DLD1 (cell line): Measurements from ENCODE around the gene IRF1.
"Not testable (repeated sequence)": the region's sequence is repeated elsewhere in the genome, so short reads cannot be mapped to it uniquely, and the experiment has no call there.

Experiments used
- in situ Hi-C: cut with HindIII; loops from 2 replicates; pipeline ENCODE4 v1.10.0; 2017; ENCODE audit warnings: low sequenced_read_pairs

The IRF1 gene

GRCh38 chr5:132490484-132491367, at the start of gene IRF1:
IRF1 (minus strand) TSS chr5:132490773; CDS start chr5:132489478, 1,295 bp downstream.
- in situ Hi-C loops = loop anchor here (25.0 kb wide), 1 partner anchor 103 kb away; no protein-coding TSS in a partner anchor

- in situ Hi-C loops = no loop called here
These were observed 49.6 kb upstream of the IRF1 start for GRCh38 chr5:132540149-132540548.

GRCh38 chr5:132539716-132540115, 49.1 kb upstream of the IRF1 start:
- in situ Hi-C loops = no loop called here

GRCh38 chr5:132530946-132531345, 40.4 kb upstream of the IRF1 start:
- in situ Hi-C loops = no loop called here

DNA sequence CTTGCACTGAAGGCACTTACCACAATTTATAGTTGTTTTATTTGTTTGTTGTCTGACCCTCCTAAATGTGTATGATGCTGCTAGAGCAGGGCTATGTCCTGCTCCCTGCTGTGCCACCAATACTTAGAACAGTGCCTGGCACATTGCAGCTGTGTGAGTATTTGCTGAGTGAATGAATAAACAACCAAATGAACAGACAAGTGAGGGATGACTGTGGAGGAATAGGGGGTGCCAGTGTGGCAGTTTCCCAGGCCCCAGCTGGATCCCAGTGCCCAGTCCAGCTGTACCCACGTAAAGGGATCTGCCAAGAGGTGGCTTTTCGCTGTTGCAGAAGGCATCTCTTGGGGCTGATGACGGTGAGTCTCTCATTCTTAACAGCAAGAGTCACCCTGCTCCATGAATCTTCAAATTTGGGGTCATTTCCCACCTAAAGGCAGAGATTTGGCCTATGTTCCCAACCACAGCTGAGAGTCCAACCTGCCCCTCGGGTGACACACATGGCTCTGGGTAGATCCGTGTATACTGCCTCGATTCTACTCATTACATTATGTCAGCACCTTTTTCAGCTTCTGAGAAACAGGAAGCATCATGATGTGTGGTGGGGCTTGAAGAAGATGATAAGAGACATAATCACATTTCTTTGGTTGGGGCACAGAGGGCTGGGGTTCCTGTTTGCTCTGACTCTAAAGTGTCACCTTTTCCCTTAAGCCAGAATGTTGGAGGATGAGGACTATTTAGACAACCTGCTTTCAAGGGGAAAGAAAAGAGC, 38.5 kb upstream of the IRF1 start:
- in situ Hi-C loops = no loop called here

- in situ Hi-C loops = no loop called here
These were observed 37.4 kb upstream of the IRF1 start for GRCh38 chr5:132528021-132528420.

GRCh38 chr5:132526974-132527564, 36.5 kb upstream of the IRF1 start:
- in situ Hi-C loops = no loop called here

DNA sequence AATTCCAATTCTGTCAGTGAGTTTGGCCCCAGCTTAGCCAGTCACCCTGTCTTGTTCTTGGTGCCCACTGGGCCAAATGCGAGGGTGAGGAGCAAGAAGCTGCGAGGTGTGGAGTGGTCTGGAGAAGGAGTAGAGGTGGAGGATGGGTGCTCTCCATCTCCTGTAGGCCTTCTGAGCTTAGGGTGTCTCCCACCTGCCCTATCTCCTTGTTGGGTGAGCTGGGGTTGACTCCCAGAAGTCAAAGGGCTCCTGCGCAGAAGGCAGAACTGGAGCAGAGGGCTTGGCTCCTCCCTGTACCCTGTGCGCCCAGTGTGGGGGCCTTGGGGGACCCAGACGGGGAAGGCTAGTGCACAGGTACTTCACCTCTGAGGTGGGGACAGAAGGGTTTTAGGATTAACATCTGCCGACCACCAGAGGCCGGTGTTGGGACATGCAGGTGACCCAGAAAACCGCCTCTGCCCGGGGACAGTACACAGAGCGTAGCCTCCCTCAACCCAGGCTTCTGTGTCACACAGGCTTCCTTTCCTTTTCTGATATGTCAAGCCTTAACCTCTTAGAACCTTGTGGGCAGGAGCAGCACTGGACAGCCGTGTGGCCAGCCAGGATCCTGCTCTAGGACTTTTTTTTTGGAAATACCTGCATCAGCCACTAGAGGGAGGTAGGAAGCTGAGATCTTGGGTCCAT, 35.9 kb upstream of the IRF1 start:
- in situ Hi-C loops = no loop called here

GRCh38 chr5:132525299-132525724, 34.7 kb upstream of the IRF1 start:
- in situ Hi-C loops = no loop called here

- in situ Hi-C loops = not testable (repeated sequence)
These were observed 34.3 kb upstream of the IRF1 start for GRCh38 chr5:132524877-132525276.

DNA sequence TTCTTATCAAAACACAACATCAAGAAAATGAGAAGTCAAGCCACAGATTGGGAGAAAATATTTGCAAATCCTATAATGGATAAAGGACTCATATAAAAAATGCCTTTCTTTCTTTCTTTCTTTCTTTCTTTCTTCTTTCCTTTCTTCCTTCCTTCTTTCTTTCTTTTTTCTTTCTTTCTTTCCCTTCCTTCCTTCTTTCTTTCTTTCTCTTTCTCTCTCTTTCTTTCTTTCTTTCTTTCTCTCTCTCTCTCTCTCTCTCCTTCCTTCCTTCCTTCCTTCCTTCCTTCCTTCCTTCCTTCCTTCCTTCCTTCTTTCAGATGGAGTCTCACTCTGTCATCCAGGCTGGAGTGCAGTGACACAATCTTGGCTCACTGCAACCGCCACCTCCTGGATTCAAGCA, 31.5 kb upstream of the IRF1 start:
- in situ Hi-C loops = not testable (repeated sequence)

DNA sequence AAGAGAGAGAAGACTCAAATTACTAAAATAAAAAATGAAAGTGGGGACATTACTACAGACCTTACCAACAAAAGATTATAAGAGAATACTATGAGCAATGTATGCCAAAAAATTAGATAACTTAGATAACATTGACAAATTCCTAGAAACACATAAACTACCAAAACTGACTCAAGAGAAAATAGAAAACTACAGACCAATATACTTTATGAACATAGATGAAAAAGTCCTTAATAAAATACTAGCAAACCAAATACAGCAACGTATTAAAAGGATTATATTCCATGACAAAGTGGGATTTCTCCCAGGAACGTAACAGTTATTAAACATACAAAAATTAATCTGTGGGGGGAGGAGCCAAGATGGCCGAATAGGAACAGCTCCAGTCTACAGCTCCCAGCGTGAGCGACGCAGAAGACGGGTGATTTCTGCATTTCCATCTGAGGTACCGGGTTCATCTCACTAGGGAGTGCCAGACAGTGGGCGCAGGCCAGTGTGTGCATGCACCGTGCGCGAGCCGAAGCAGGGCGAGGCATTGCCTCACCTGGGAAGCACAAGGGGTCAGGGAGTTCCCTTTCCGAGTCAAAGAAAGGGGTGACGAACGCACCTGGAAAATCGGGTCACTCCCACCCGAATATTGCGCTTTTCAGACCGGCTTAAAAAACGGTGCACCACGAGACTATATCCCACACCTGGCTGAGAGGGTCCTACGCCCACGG, 23.2 kb upstream of the IRF1 start:
- in situ Hi-C loops = not testable (repeated sequence)

GRCh38 chr5:132510076-132510475, 19.5 kb upstream of the IRF1 start:
- in situ Hi-C loops = no loop called here

DNA sequence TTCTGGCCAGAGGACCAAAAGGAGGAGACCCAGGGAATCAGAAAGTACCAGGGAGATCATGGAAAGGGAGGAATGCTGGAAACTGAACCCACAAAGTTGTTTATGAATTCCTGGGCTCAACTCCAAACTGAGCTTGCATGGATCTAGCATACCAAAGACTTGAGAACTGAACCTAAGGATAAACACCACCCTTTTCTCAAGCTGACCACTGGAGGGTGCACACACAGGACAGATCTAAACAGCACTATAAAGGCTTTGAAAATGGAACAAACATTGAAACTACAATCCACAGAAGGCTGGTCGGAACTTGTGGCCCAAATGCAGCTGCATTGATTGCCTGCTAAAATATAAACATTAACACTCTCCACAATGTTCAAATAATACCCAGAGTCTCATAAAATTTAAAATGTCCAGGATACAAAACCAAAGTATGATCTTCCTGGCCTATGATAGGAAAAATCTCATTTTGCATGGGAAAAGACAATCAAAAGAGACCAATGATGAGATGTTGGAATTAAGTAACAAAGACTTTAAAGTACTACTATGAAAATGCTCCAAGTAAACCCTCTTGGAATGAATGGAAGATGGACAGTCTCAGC, 15.6 kb upstream of the IRF1 start:
- in situ Hi-C loops = no loop called here

DNA sequence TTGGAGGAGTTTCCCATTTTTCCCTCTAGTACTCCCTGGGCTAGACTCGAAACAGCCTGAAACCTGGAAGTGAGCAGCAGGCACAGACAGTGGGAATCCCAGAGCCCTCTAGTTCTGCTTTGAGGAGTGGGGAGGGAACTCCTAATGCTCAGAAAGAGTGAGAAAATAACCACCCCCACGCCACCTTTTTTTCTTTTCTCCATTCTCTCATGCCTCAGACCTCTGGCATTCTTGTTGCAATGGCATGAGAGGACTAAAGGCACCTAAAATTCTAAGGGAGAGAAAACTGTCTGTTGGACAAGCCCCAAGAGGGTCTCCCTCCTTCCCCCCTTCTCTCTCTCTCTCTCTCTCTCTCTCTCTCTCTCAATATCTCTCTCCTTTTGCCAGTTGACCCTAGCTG, 15.1 kb upstream of the IRF1 start:
- in situ Hi-C loops = no loop called here

- in situ Hi-C loops = no loop called here
These were observed 14.2 kb upstream of the IRF1 start for GRCh38 chr5:132504746-132505145.

- in situ Hi-C loops = no loop called here
These were observed 12.7 kb upstream of the IRF1 start for GRCh38 chr5:132503244-132503643.

- in situ Hi-C loops = no loop called here
These were observed 11.7 kb upstream of the IRF1 start for GRCh38 chr5:132501961-132502931.

GRCh38 chr5:132501629-132501956, 11.0 kb upstream of the IRF1 start:
- in situ Hi-C loops = no loop called here
